Activated CD4-positive, alpha-beta T cell treated with anti-CD3 and anti-CD28 coated beads, Interleukin-2, amount 10 ng/mL, durations not matched to agents 7 days and 5 days (primary cell): ENCODE data around the gene TAF4. TPM values are rescaled to one million over a fixed set of nuclear protein-coding genes. Genes with fewer than 3 reads are reported as not detected.
A peak's percentile ranks its signal among the peaks of the same experiment; 100 is the strongest.

Experiments used
- CTCF ChIA-PET: fragments of 350-600 bp; sonication (Branson Sonifier 250); formaldehyde crosslinking; loops from one replicate; lab custom pipeline; 2021; ENCODE audit warnings: antibody characterized with exemption; lab: Charles Lee
- POLR2A ChIA-PET: fragments of 350-600 bp; sonication (Branson Sonifier 250); formaldehyde crosslinking; loops from one replicate; lab custom pipeline; 2021; ENCODE audit warnings: antibody characterized with exemption; lab: Charles Lee
- DNase-seq: peaks from one replicate; pipeline ENCODE4 v3.0.0-alpha.2; 2020
- H3K27ac Mint-ChIP-seq: one replicate; pipeline ENCODE4 v1.8.0; 2021; ENCODE audit warnings: mild to moderate bottlenecking, moderate library complexity, mixed read lengths
- H3K27me3 Mint-ChIP-seq: one replicate; pipeline ENCODE4 v1.8.0; 2021; ENCODE audit warnings: mixed read lengths
- H3K36me3 Mint-ChIP-seq: one replicate; pipeline ENCODE4 v1.8.0; 2021; ENCODE audit warnings: low read depth, mixed read lengths
- H3K4me1 Mint-ChIP-seq: one replicate; pipeline ENCODE4 v1.8.0; 2021; ENCODE audit warnings: mixed read lengths
- H3K4me3 Mint-ChIP-seq: one replicate; pipeline ENCODE4 v1.8.0; 2021; ENCODE audit warnings: mild to moderate bottlenecking, moderate library complexity, mixed read lengths
- H3K9me3 Mint-ChIP-seq: one replicate; pipeline ENCODE4 v1.8.0; 2021; ENCODE audit warnings: mixed read lengths
- total RNA-seq, 2 experiments: library from RNA; stranded (reverse); gene quantifications; one replicate each; pipeline ENCODE4 v1.2.3, GENCODE V29; 2021

Gene TAF4
- total RNA-seq = 10 to 100 TPM; 24.2 to 32.0 TPM

- DNase-seq = peak; percentile 74
- Mint-ChIP-seq H3K36me3 (peaks cover 13% of the 10 kb centered on the region), H3K27ac (peak within 1 kb of the TSS; percentile 94), H3K4me1 (peaks cover 44% of the 10 kb centered on the region), H3K4me3 (peak within 1 kb of the TSS; percentile 80), H3K27me3 (no peaks in the 10 kb centered on the region), H3K9me3 (no peaks in the 10 kb centered on the region)
- POLR2A ChIA-PET = interaction anchor here (1.5 kb wide), 1 partner anchor 56 kb away, joined by 7 read pairs; the partner anchor contains the start of gene LSM14B
- CTCF ChIA-PET = interaction anchor here (0.9 kb wide), 1 partner anchor 55 kb away, joined by 3 read pairs; no protein-coding TSS in a partner anchor
Measured at GRCh38 chr20:62065674-62066338, at the start of gene TAF4. Gene TAF4 (minus strand): TSS chr20:62065881. CDS start chr20:62065810, 71 bp downstream.

- CTCF ChIA-PET = interaction anchor here (0.7 to 0.8 kb wide), 2 partner anchors 8 to 46 kb away, joined by 3 to 4 read pairs; no protein-coding TSS in a partner anchor
- peaks cover 29% of the 10 kb centered on the region for H3K9me3 Mint-ChIP-seq
- H3K27me3 Mint-ChIP-seq = no peaks in the 10 kb centered on the region
- no peak overlapping the region for H3K4me3 Mint-ChIP-seq
- peaks cover 7% of the 10 kb centered on the region for H3K36me3 Mint-ChIP-seq
- DNase-seq = no peak
- H3K27ac Mint-ChIP-seq = no peak overlapping the region
- POLR2A ChIA-PET = no interaction called here
- peaks cover 24% of the 10 kb centered on the region for H3K4me1 Mint-ChIP-seq
Measured at GRCh38 chr20:62114894-62115293, 49.2 kb upstream of the TAF4 start.

GRCh38 chr20:62112368-62112767 lies 46.7 kb upstream of the TAF4 start:
- no peak for DNase-seq
- Mint-ChIP-seq H3K27me3 (no peaks in the 10 kb centered on the region), H3K36me3 (peaks cover 7% of the 10 kb centered on the region), H3K27ac (no peak overlapping the region), H3K4me1 (peaks cover 4% of the 10 kb centered on the region), H3K9me3 (peaks cover 47% of the 10 kb centered on the region), H3K4me3 (no peak overlapping the region)
- POLR2A ChIA-PET = no interaction called here
- CTCF ChIA-PET = interaction anchor here (0.6 kb wide), 1 partner anchor 10 kb away, joined by 3 read pairs; the partner anchor contains the start of gene LSM14B

GRCh38 chr20:62111148-62111547 lies 45.5 kb upstream of the TAF4 start:
- ChIA-PET CTCF (no interaction called here), POLR2A (no interaction called here)
- no peaks in the 10 kb centered on the region for H3K27me3 Mint-ChIP-seq
- no peak for DNase-seq
- H3K36me3 Mint-ChIP-seq = peaks cover 4% of the 10 kb centered on the region
- H3K27ac Mint-ChIP-seq = no peak overlapping the region
- no peaks in the 10 kb centered on the region for H3K4me1 Mint-ChIP-seq
- H3K9me3 Mint-ChIP-seq = peaks cover 52% of the 10 kb centered on the region
- no peak overlapping the region for H3K4me3 Mint-ChIP-seq

- Mint-ChIP-seq H3K27me3 (no peaks in the 10 kb centered on the region), H3K9me3 (peaks cover 47% of the 10 kb centered on the region), H3K36me3 (peaks cover 4% of the 10 kb centered on the region), H3K4me3 (no peak overlapping the region), H3K4me1 (no peaks in the 10 kb centered on the region), H3K27ac (no peak overlapping the region)
- ChIA-PET POLR2A (no interaction called here), CTCF (interaction anchor here (0.6 to 2.0 kb wide), 2 partner anchors 16 to 1409 kb away, joined by 3 to 7 read pairs; no protein-coding TSS in a partner anchor)
- no peak for DNase-seq
Measured at GRCh38 chr20:62105592-62105991, 39.9 kb upstream of the TAF4 start.

- CTCF ChIA-PET = no interaction called here
- H3K27me3 Mint-ChIP-seq = no peaks in the 10 kb centered on the region
- peaks cover 43% of the 10 kb centered on the region for H3K9me3 Mint-ChIP-seq
Measured at GRCh38 chr20:62104791-62105345, 39.2 kb upstream of the TAF4 start.

GRCh38 chr20:62104234-62104789 lies 38.6 kb upstream of the TAF4 start:
- peaks cover 42% of the 10 kb centered on the region for H3K9me3 Mint-ChIP-seq
- no peaks in the 10 kb centered on the region for H3K36me3 Mint-ChIP-seq
- no peak for DNase-seq
- H3K27ac Mint-ChIP-seq = no peak overlapping the region
- no peak overlapping the region for H3K4me3 Mint-ChIP-seq
- no peaks in the 10 kb centered on the region for H3K4me1 Mint-ChIP-seq
- ChIA-PET CTCF (interaction anchor here (0.6 kb wide), 1 partner anchor 1056 kb away, joined by 3 read pairs; no protein-coding TSS in a partner anchor), POLR2A (no interaction called here)
- no peaks in the 10 kb centered on the region for H3K27me3 Mint-ChIP-seq

More at GRCh38 chr20:62104791-62105345, 39.2 kb upstream of the TAF4 start:
- POLR2A ChIA-PET = no interaction called here
- no peak overlapping the region for H3K4me3 Mint-ChIP-seq
- H3K36me3 Mint-ChIP-seq = no peaks in the 10 kb centered on the region
- DNase-seq = no peak
- no peaks in the 10 kb centered on the region for H3K4me1 Mint-ChIP-seq
- H3K27ac Mint-ChIP-seq = no peak overlapping the region

- CTCF ChIA-PET = interaction anchor here (0.6 kb wide), 1 partner anchor 1056 kb away, joined by 3 read pairs; no protein-coding TSS in a partner anchor
- POLR2A ChIA-PET = no interaction called here
- peaks cover 37% of the 10 kb centered on the region for H3K9me3 Mint-ChIP-seq
- DNase-seq = no peak
- no peaks in the 10 kb centered on the region for H3K36me3 Mint-ChIP-seq
- H3K27ac Mint-ChIP-seq = no peak overlapping the region
- H3K4me3 Mint-ChIP-seq = no peak overlapping the region
- H3K27me3 Mint-ChIP-seq = no peaks in the 10 kb centered on the region
- no peaks in the 10 kb centered on the region for H3K4me1 Mint-ChIP-seq
Measured at GRCh38 chr20:62103508-62104233, 38.0 kb upstream of the TAF4 start.

- CTCF ChIA-PET = interaction anchor here (0.6 to 0.7 kb wide), 2 partner anchors 21 to 35 kb away, joined by 3 read pairs; partner anchors contain the start of gene LSM14B
- POLR2A ChIA-PET = no interaction called here
- Mint-ChIP-seq H3K4me3 (no peak overlapping the region), H3K4me1 (no peaks in the 10 kb centered on the region), H3K36me3 (no peaks in the 10 kb centered on the region), H3K27me3 (no peaks in the 10 kb centered on the region), H3K27ac (no peak overlapping the region), H3K9me3 (peaks cover 21% of the 10 kb centered on the region)
- no peak for DNase-seq
Measured at GRCh38 chr20:62101078-62101477, 35.4 kb upstream of the TAF4 start.

GRCh38 chr20:62097881-62098407 lies 32.3 kb upstream of the TAF4 start:
- no peaks in the 10 kb centered on the region for H3K36me3 Mint-ChIP-seq
- H3K27me3 Mint-ChIP-seq = no peaks in the 10 kb centered on the region
- no peaks in the 10 kb centered on the region for H3K4me1 Mint-ChIP-seq
- POLR2A ChIA-PET = no interaction called here
- H3K9me3 Mint-ChIP-seq = peaks cover 10% of the 10 kb centered on the region
- no peak for DNase-seq
- H3K27ac Mint-ChIP-seq = no peak overlapping the region
- CTCF ChIA-PET = no interaction called here
- H3K4me3 Mint-ChIP-seq = no peak overlapping the region

GRCh38 chr20:62096421-62097380 lies 31.0 kb upstream of the TAF4 start:
- ChIA-PET POLR2A (no interaction called here), CTCF (no interaction called here)
- no peak overlapping the region for H3K27ac Mint-ChIP-seq
- H3K4me1 Mint-ChIP-seq = no peaks in the 10 kb centered on the region
- no peak for DNase-seq
- no peaks in the 10 kb centered on the region for H3K36me3 Mint-ChIP-seq
- no peaks in the 10 kb centered on the region for H3K27me3 Mint-ChIP-seq
- H3K9me3 Mint-ChIP-seq = peaks cover 13% of the 10 kb centered on the region
- no peak overlapping the region for H3K4me3 Mint-ChIP-seq
